Smooth muscle cell (in vitro differentiated cells): ENCODE measurements around the gene USP7. TPM values are rescaled to one million over a fixed set of nuclear protein-coding genes. Genes with fewer than 3 reads are reported as not detected.

ENCODE experiments used
- DNase-seq: peaks from one replicate; lab custom pipeline; 2025; ENCODE audit not compliant: unreplicated experiment; lab: John Stamatoyannopoulos, UW
- H2AFZ ChIP-seq: fragments of 200-600 bp; sonication (generic); 2 replicates; pipeline ENCODE4 v1.6.0; 2016; ENCODE audit warnings: antibody characterized with exemption, low read depth, mild to moderate bottlenecking
- H3F3A ChIP-seq: fragments of 200-600 bp; sonication (generic); 2 replicates; pipeline ENCODE4 v1.6.0; 2017; ENCODE audit warnings: antibody characterized with exemption, low read depth
- H3K27ac ChIP-seq: fragments of 200-600 bp; sonication (generic); 2 replicates; pipeline ENCODE4 v1.5.1; 2016; ENCODE audit warnings: low read depth, mild to moderate bottlenecking
- H3K27me3 ChIP-seq: fragments of 200-600 bp; sonication (generic); 2 replicates; pipeline ENCODE4 v1.6.1; 2016; ENCODE audit warnings: low read depth, mild to moderate bottlenecking
- H3K36me3 ChIP-seq: fragments of 200-600 bp; sonication (generic); 2 replicates; pipeline ENCODE4 v1.5.1; 2016; ENCODE audit warnings: low read depth
- H3K4me1 ChIP-seq: fragments of 200-600 bp; sonication (generic); 2 replicates; pipeline ENCODE4 v1.5.1; 2016; ENCODE audit warnings: low read depth
- H3K4me2 ChIP-seq: fragments of 200-600 bp; sonication (generic); 2 replicates; pipeline ENCODE4 v1.6.0; 2016; ENCODE audit warnings: mild to moderate bottlenecking
- H3K4me3 ChIP-seq: fragments of 200-600 bp; sonication (generic); 2 replicates; pipeline ENCODE4 v1.5.1; 2016; ENCODE audit warnings: mild to moderate bottlenecking
- H3K79me2 ChIP-seq: fragments of 200-600 bp; sonication (generic); 2 replicates; pipeline ENCODE4 v1.6.0; 2016; ENCODE audit warnings: low read depth, mild to moderate bottlenecking
- H3K9ac ChIP-seq: fragments of 200-600 bp; sonication (generic); 2 replicates; pipeline ENCODE4 v1.6.0; 2016; ENCODE audit warnings: low read depth
- H3K9me3 ChIP-seq: fragments of 200-600 bp; sonication (generic); replicated peaks from 2 replicates; pipeline ENCODE4 v1.5.1; 2016; ENCODE audit warnings: low read depth
- H4K20me1 ChIP-seq: fragments of 200-600 bp; sonication (generic); 2 replicates; pipeline ENCODE4 v1.6.0; 2016; ENCODE audit warnings: low read depth
- CTCF ChIP-seq: fragments of 200-600 bp; sonication (generic); IDR thresholded peaks from 2 replicates; pipeline ENCODE4 v1.5.1; 2017; ENCODE audit warnings: borderline replicate concordance, mild to moderate bottlenecking, antibody characterized with exemption; ENCODE audit not compliant: insufficient read depth, poor library complexity, severe bottlenecking
- WGBS: methylation state at CpG from one replicate; pipeline ENCODE4 v1.1.7; 2016; ENCODE audit warnings: low lambda C conversion rate; 5-methylcytosine and 5-hydroxymethylcytosine counted together
- polyA plus RNA-seq: library from polyadenylated mRNA; unstranded; fragments of >200 nt; fragmentation: Nextera tagmentation; extraction: Ambion mirVana; gene quantifications from 2 replicates; pipeline ENCODE4 v1.2.1, GENCODE V29; 2016
- total RNA-seq: library from RNA; depleted of rRNA; stranded (reverse); fragments of >200 nt; gene quantifications from 2 replicates; pipeline ENCODE4 v1.2.3, GENCODE V29; 2014

USP7 gene
- total and polyA plus RNA-seq, 2 experiments from 2014 or later: 50.7 to 52.1 TPM

GRCh38 chr16:8850279-8850885 lies 113.3 kb downstream of the USP7 start:
- no peak overlapping the region for H3K9ac ChIP-seq
- H3K9me3 ChIP-seq: no peaks in the 10 kb centered on the region
- no peak overlapping the region for H3K4me3 ChIP-seq
- peaks cover 11% of the 10 kb centered on the region for H3K79me2 ChIP-seq
- TF ChIP-seq CTCF: no peak
- WGBS: 79% methylated on average over 11 of the region's 11 CpGs
- H3K27ac ChIP-seq: peak overlapping the region; percentile 42
- H3K36me3 ChIP-seq: peaks cover 2% of the 10 kb centered on the region
- H3K4me1 ChIP-seq: no peaks in the 10 kb centered on the region
- peaks cover 92% of the 10 kb centered on the region for H4K20me1 ChIP-seq
- no peak for DNase-seq
- H3K27me3 ChIP-seq: no peaks in the 10 kb centered on the region
- no peak overlapping the region for H2AFZ ChIP-seq
- peaks cover 25% of the 10 kb centered on the region for H3F3A ChIP-seq
- no peak overlapping the region for H3K4me2 ChIP-seq

- Histone ChIP-seq H3K4me3 (no peak overlapping the region), H3K36me3 (no peaks in the 10 kb centered on the region), H3K9me3 (no peaks in the 10 kb centered on the region), H2AFZ (no peak overlapping the region), H4K20me1 (peaks cover 92% of the 10 kb centered on the region), H3K79me2 (peaks cover 13% of the 10 kb centered on the region), H3K4me2 (peak overlapping the region; percentile 7), H3K9ac (no peak overlapping the region), H3F3A (peaks cover 17% of the 10 kb centered on the region), H3K27ac (peak overlapping the region; percentile 89), H3K4me1 (no peaks in the 10 kb centered on the region), H3K27me3 (no peaks in the 10 kb centered on the region)
- TF ChIP-seq CTCF: no peak
- no peak for DNase-seq
- 75% methylated on average over 19 of the region's 19 CpGs for WGBS
Measured at GRCh38 chr16:8849411-8850011, 114.2 kb downstream of the USP7 start.

GRCh38 chr16:8848939-8849391 lies 114.7 kb downstream of the USP7 start:
- Histone ChIP-seq H3F3A (peaks cover 17% of the 10 kb centered on the region), H3K9ac (no peak overlapping the region), H3K36me3 (no peaks in the 10 kb centered on the region), H3K27ac (peak overlapping the region; percentile 89), H3K4me2 (peak overlapping the region; percentile 7), H3K9me3 (no peaks in the 10 kb centered on the region), H3K79me2 (peaks cover 17% of the 10 kb centered on the region), H3K4me3 (no peak overlapping the region), H4K20me1 (peaks cover 92% of the 10 kb centered on the region), H3K4me1 (no peaks in the 10 kb centered on the region), H2AFZ (no peak overlapping the region), H3K27me3 (no peaks in the 10 kb centered on the region)
- TF ChIP-seq CTCF: no peak
- DNase-seq: no peak
- WGBS: 28% methylated on average over 8 of the region's 8 CpGs
